22Rv1 (cell line): ENCODE data around the gene TSSC4.

Experiments used
- ZFX ChIP-seq: fragments of 450-650 bp; IDR thresholded peaks from 2 replicates; pipeline ENCODE4 v1.6.1; 2017; ENCODE audit warnings: antibody characterized with exemption, borderline replicate concordance
- TF ChIP-seq, protein P1 (sequence below): fragments of 450-650 bp; IDR thresholded peaks from 2 replicates; pipeline ENCODE4 v1.5.1; 2017; ENCODE audit warnings: mild to moderate bottlenecking

DNA sequence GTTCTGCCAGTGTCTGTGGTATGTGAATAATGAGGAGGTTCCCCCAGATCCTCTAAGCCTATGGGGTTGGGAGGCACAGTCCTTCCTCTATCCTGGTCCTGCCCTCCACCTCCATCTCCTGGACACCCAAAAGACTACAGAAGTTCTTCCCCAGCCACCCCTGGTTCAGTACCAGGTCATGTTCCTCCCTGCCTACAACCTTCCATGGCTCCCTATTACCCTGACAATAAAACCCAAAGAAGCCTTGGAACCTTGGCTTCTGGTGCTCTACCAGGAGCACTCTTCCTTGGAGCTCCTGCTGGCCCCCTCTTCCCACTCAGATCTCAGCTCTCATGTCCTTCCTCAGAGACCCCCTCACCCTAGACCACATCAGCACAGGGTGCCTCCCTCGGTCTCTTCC, 30.8 kb downstream of the TSSC4 start:
- TF ChIP-seq, protein P1, sequence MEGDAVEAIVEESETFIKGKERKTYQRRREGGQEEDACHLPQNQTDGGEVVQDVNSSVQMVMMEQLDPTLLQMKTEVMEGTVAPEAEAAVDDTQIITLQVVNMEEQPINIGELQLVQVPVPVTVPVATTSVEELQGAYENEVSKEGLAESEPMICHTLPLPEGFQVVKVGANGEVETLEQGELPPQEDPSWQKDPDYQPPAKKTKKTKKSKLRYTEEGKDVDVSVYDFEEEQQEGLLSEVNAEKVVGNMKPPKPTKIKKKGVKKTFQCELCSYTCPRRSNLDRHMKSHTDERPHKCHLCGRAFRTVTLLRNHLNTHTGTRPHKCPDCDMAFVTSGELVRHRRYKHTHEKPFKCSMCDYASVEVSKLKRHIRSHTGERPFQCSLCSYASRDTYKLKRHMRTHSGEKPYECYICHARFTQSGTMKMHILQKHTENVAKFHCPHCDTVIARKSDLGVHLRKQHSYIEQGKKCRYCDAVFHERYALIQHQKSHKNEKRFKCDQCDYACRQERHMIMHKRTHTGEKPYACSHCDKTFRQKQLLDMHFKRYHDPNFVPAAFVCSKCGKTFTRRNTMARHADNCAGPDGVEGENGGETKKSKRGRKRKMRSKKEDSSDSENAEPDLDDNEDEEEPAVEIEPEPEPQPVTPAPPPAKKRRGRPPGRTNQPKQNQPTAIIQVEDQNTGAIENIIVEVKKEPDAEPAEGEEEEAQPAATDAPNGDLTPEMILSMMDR, result no peak
- TF ChIP-seq ZFX, result no peak
